Thoracic aorta (tissue), 2 donors: ENCODE measurements around the gene SHMT1. TPM values are rescaled to one million over a fixed set of nuclear protein-coding genes. Genes with fewer than 3 reads are reported as not detected.
"Not testable (repeated sequence)": the region's sequence is repeated elsewhere in the genome, so short reads cannot be mapped to it uniquely, and the experiment has no call there.

Experiments
- ATAC-seq: fragments of 150-250 bp; one replicate; pipeline ENCODE4 v1.8.0; 2017; ENCODE audit warnings: low read depth; ENCODE audit not compliant: insufficient number of reproducible peaks, low FRiP score
- DNase-seq: peaks from one replicate; pipeline ENCODE4 v3.0.0-alpha.2; 2020; ENCODE audit warnings: low spot score
- H3K27ac ChIP-seq, 2 donors: fragments of 200-600 bp; sonication (generic); 1 replicate in 1 of 2; 2 replicates in 1 of 2; pipeline ENCODE4 v1.5.1; 2016; ENCODE audit warnings: mild to moderate bottlenecking in 2 of 2, moderate library complexity in 2 of 2
- H3K27me3 ChIP-seq: fragments of 200-600 bp; sonication (generic); replicated peaks from 2 replicates; pipeline ENCODE4 v1.6.0; 2016; ENCODE audit warnings: mild to moderate bottlenecking; ENCODE audit not compliant: insufficient read depth
- H3K36me3 ChIP-seq: fragments of 200-600 bp; sonication (generic); one replicate; pipeline ENCODE4 v1.5.1; 2016
- H3K4me1 ChIP-seq, 2 donors: fragments of 200-600 bp; sonication (generic); 1 replicate in 1 of 2; 2 replicates in 1 of 2; pipeline versions ENCODE4 v1.5.1 to v1.6.0; 2016; ENCODE audit warnings: low read depth in 2 of 2, mild to moderate bottlenecking in 1 of 2; ENCODE audit not compliant: control insufficient read depth in 1 of 2
- H3K4me3 ChIP-seq: fragments of 200-600 bp; sonication (generic); 2 replicates; pipeline ENCODE4 v1.5.1; 2016; ENCODE audit warnings: mild to moderate bottlenecking
- H3K9me3 ChIP-seq: fragments of 200-600 bp; sonication (generic); 2 replicates; pipeline ENCODE4 v1.5.1; 2016
- total RNA-seq, 2 donors: library from RNA; depleted of rRNA; stranded (reverse); fragments of >200 nt; gene quantifications; one replicate each; pipeline versions ENCODE4 v1.1.0 to v1.2.3, GENCODE V29; 2016
- TF ChIP-seq, protein P1 (sequence below): fragments of 200-600 bp; sonication (generic); IDR thresholded peaks from one replicate; pipeline ENCODE4 v1.5.1; 2019; ENCODE audit warnings: antibody characterized with exemption

Gene SHMT1
- total RNA-seq, 2 donors from 2014 or later: 15.9 to 28.0 TPM

DNA sequence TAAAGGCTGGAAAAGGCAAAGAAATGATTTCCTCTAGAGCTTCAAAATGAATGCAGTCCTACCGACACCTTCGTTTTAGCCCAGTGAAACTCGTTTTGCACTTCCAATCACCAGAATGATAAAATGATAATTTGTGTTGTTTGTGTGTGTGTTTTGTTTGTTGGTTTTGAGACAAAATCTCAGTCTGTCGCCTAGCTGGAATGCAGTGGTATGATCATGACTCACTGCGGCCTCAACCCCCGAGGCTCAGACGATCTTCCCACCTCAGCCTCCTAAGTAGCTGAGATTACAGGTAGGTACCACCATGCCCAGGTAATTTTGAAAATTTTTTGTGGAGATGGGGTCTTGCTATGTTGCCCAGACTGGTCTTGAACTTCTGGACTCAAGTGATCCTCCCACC, 10.9 kb upstream of the SHMT1 start:
- Histone ChIP-seq H3K4me3 (no peak overlapping the region), H3K9me3 (no peaks in the 10 kb centered on the region), H3K27me3 (no peaks in the 10 kb centered on the region), H3K36me3 (no peaks in the 10 kb centered on the region), H3K27ac (no peak overlapping the region), H3K4me1 (no peaks in the 10 kb centered on the region)
- TF ChIP-seq, protein P1, sequence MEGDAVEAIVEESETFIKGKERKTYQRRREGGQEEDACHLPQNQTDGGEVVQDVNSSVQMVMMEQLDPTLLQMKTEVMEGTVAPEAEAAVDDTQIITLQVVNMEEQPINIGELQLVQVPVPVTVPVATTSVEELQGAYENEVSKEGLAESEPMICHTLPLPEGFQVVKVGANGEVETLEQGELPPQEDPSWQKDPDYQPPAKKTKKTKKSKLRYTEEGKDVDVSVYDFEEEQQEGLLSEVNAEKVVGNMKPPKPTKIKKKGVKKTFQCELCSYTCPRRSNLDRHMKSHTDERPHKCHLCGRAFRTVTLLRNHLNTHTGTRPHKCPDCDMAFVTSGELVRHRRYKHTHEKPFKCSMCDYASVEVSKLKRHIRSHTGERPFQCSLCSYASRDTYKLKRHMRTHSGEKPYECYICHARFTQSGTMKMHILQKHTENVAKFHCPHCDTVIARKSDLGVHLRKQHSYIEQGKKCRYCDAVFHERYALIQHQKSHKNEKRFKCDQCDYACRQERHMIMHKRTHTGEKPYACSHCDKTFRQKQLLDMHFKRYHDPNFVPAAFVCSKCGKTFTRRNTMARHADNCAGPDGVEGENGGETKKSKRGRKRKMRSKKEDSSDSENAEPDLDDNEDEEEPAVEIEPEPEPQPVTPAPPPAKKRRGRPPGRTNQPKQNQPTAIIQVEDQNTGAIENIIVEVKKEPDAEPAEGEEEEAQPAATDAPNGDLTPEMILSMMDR: no peak
- ATAC-seq (no peak), DNase-seq (no peak)

- not testable (repeated sequence) for H3K4me1 ChIP-seq, H3K4me3 ChIP-seq, H3K9me3 ChIP-seq, H3K27ac ChIP-seq, DNase-seq, H3K27me3 ChIP-seq, H3K36me3 ChIP-seq, ATAC-seq
These were observed 9.8 kb upstream of the SHMT1 start for GRCh38 chr17:18373181-18373580.

GRCh38 chr17:18371455-18371854, 8.1 kb upstream of the SHMT1 start:
- TF ChIP-seq, protein P1: no peak

DNA sequence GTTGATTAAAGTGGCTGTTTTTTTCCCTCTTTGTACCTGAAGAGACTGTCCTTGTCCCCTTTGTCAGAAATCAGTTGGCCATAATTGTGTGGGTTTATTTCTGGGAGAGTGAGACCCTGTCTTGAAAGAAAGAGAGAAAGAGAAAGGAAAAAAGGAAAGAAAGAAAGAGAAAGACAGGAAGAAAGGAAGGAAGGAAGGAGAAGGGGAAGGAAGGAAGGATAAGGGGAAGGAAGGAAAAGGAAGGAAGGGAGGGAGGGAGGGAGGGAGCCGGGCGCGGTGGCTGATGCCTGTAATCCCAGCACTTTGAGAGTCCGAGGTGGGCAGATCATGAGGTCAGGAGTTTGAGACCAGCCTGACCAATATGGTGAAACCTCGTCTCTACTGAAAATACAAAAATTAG, 7.4 kb upstream of the SHMT1 start:
- no peak for DNase-seq
- H3K4me3 ChIP-seq: no peak overlapping the region
- H3K27me3 ChIP-seq: no peaks in the 10 kb centered on the region
- TF ChIP-seq, protein P1: no peak
- no peaks in the 10 kb centered on the region for H3K4me1 ChIP-seq
- H3K36me3 ChIP-seq: no peaks in the 10 kb centered on the region
- no peaks in the 10 kb centered on the region for H3K9me3 ChIP-seq
- ATAC-seq: no peak
- no peak overlapping the region for H3K27ac ChIP-seq

More at GRCh38 chr17:18371455-18371854, 8.1 kb upstream of the SHMT1 start:
- Histone ChIP-seq H3K4me1 (no peaks in the 10 kb centered on the region), H3K36me3 (no peaks in the 10 kb centered on the region), H3K9me3 (no peaks in the 10 kb centered on the region), H3K4me3 (no peak overlapping the region), H3K27me3 (no peaks in the 10 kb centered on the region), H3K27ac (no peak overlapping the region)
- no peak for ATAC-seq
- DNase-seq: no peak

GRCh38 chr17:18368946-18369345, 5.6 kb upstream of the SHMT1 start:
- no peak for ATAC-seq
- no peaks in the 10 kb centered on the region for H3K9me3 ChIP-seq
- TF ChIP-seq, protein P1: no peak
- H3K36me3 ChIP-seq: no peaks in the 10 kb centered on the region
- DNase-seq: no peak
- no peak overlapping the region for H3K27ac ChIP-seq
- H3K27me3 ChIP-seq: no peaks in the 10 kb centered on the region
- no peaks in the 10 kb centered on the region for H3K4me1 ChIP-seq
- H3K4me3 ChIP-seq: no peak overlapping the region

DNA sequence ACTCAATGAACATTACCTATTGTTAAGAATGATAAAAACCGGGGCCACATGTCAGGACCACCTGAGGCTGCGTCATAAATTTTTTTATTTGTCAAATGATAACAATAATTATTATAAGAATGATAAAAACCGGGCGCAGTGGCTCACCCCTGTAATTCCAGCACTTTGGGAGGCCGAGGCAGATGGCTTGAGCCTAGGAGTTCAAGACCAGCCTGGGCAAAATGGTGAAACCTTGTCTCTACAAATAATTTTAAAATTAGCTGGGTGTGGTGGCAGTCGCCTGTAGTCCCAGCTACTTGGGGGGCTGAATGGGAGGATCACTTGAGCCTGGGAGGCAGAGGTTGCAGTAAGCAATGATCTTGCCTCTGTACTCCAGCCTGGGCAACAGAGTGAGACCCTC, 816 bp upstream of the SHMT1 start:
- TF ChIP-seq, protein P1: no peak
- Histone ChIP-seq H3K4me3 (no peak overlapping the region), H3K9me3 (no peaks in the 10 kb centered on the region), H3K36me3 (no peaks in the 10 kb centered on the region), H3K27ac (no peak overlapping the region), H3K4me1 (peaks cover 5 to 13% of the 10 kb centered on the region in 2 donors), H3K27me3 (no peaks in the 10 kb centered on the region)
- DNase-seq (no peak), ATAC-seq (no peak)
